OCI-LY7 (cell line): Measurements from ENCODE around the gene NFATC2. TPM values are rescaled to one million over a fixed set of nuclear protein-coding genes. Genes with fewer than 3 reads are reported as not detected.

Experiments used
- BruUV-seq: library from RNA; stranded (reverse); fragments of 400-500 nt; replicated peaks from 2 replicates; lab custom pipeline; 2021; lab: Mats Ljungman, UMichigan
- CTCF ChIA-PET: fragments of 300-600 bp; sonication (Branson Sonifier 250); formaldehyde crosslinking; loops from one replicate; lab custom pipeline; 2022; ENCODE audit warnings: antibody characterized with exemption; ENCODE audit not compliant: unreplicated experiment; lab: Charles Lee
- POLR2A ChIA-PET: fragments of 300-600 bp; sonication (Branson Sonifier 250); formaldehyde crosslinking; loops from one replicate; lab custom pipeline; 2022; ENCODE audit warnings: antibody characterized with exemption; lab: Charles Lee
- DNase-seq: peaks from one replicate; pipeline ENCODE4 v3.0.0-alpha.2; 2015; ENCODE audit warnings: low spot score
- H2AFZ ChIP-seq: fragments of 200-600 bp; sonication (generic), shearing (Covaris generic); 2 replicates; pipeline ENCODE4 v1.6.1; 2014; ENCODE audit warnings: mild to moderate bottlenecking, antibody characterized with exemption, low read length, moderate library complexity
- H3K27ac ChIP-seq: fragments of 200-600 bp; sonication (generic); 2 replicates; pipeline ENCODE4 v1.5.1; 2014; ENCODE audit warnings: mixed run types, low read depth, mild to moderate bottlenecking, moderate library complexity, low read length, inconsistent platforms; ENCODE audit not compliant: poor library complexity, severe bottlenecking
- H3K36me3 ChIP-seq: fragments of 200-600 bp; sonication (generic); 2 replicates; pipeline ENCODE4 v1.6.1; 2014; ENCODE audit warnings: mild to moderate bottlenecking, antibody characterized with exemption, low read length, moderate library complexity, mixed read lengths; ENCODE audit not compliant: insufficient read depth
- H3K4me1 ChIP-seq: fragments of 200-600 bp; sonication (generic); 2 replicates; pipeline ENCODE4 v1.5.1; 2014; ENCODE audit warnings: mild to moderate bottlenecking, low read length; ENCODE audit not compliant: insufficient read depth, poor library complexity, severe bottlenecking
- H3K4me2 ChIP-seq: fragments of 200-600 bp; sonication (generic); 2 replicates; pipeline ENCODE4 v1.6.1; 2014; ENCODE audit warnings: mild to moderate bottlenecking, low read length
- H3K4me3 ChIP-seq: fragments of 200-600 bp; sonication (generic); 2 replicates; pipeline ENCODE4 v1.5.1; 2014; ENCODE audit warnings: mild to moderate bottlenecking, low read depth, low read length; ENCODE audit not compliant: poor library complexity, severe bottlenecking
- H3K79me2 ChIP-seq: fragments of 200-600 bp; sonication (generic); 2 replicates; pipeline ENCODE4 v1.6.1; 2016; ENCODE audit warnings: low read depth, mild to moderate bottlenecking, low read length, moderate library complexity, mixed read lengths; ENCODE audit not compliant: insufficient read depth
- H3K9me2 ChIP-seq: fragments of 200-600 bp; sonication (generic); 2 replicates; pipeline ENCODE4 v1.6.1; 2016; ENCODE audit warnings: mild to moderate bottlenecking, low read length, mixed read lengths; ENCODE audit not compliant: insufficient read depth
- H3K9me3 ChIP-seq: fragments of 200-600 bp; sonication (generic); 2 replicates; pipeline ENCODE4 v1.6.1; 2014; ENCODE audit warnings: mild to moderate bottlenecking, mixed run types, low read length, mixed read lengths
- H4K20me1 ChIP-seq: fragments of 200-600 bp; sonication (generic); 2 replicates; pipeline ENCODE4 v1.6.1; 2014; ENCODE audit warnings: mild to moderate bottlenecking, antibody characterized with exemption, low read length, moderate library complexity, mixed read lengths; ENCODE audit not compliant: insufficient read depth
- EZH2phosphoT487 ChIP-seq: fragments of 200-600 bp; sonication (generic); IDR thresholded peaks from 2 replicates; pipeline ENCODE4 v1.6.1; 2018; ENCODE audit warnings: low read depth, borderline replicate concordance, mild to moderate bottlenecking, mixed run types, antibody characterized with exemption, low read length, moderate library complexity, mixed read lengths
- intact Hi-C: fragments of 100-400 bp; cut with micrococcal nuclease; formaldehyde crosslinking; loops from one replicate; pipeline ENCODE4 v1.10.0; 2022; ENCODE audit not compliant: unreplicated experiment
- total RNA-seq, 2 experiments: library from RNA; depleted of rRNA in 1 of 2; stranded (reverse); fragments of >200 nt in 1 of 2; shearing (Covaris generic) in 1 of 2; gene quantifications; 2 replicates each; pipeline ENCODE4 v1.2.3, GENCODE V29; 2014 to 2022
- TF ChIP-seq, protein P1 (sequence below): fragments of 200-600 bp; sonication (generic); conservative IDR thresholded peaks from 2 replicates; pipeline ENCODE4 v1.5.1; 2014; ENCODE audit warnings: mild to moderate bottlenecking, antibody characterized with exemption, low read length, moderate library complexity, mixed read lengths

The NFATC2 gene
- total RNA-seq, 2 experiments from 2014 or later: 12.5 to 43.8 TPM

DNA sequence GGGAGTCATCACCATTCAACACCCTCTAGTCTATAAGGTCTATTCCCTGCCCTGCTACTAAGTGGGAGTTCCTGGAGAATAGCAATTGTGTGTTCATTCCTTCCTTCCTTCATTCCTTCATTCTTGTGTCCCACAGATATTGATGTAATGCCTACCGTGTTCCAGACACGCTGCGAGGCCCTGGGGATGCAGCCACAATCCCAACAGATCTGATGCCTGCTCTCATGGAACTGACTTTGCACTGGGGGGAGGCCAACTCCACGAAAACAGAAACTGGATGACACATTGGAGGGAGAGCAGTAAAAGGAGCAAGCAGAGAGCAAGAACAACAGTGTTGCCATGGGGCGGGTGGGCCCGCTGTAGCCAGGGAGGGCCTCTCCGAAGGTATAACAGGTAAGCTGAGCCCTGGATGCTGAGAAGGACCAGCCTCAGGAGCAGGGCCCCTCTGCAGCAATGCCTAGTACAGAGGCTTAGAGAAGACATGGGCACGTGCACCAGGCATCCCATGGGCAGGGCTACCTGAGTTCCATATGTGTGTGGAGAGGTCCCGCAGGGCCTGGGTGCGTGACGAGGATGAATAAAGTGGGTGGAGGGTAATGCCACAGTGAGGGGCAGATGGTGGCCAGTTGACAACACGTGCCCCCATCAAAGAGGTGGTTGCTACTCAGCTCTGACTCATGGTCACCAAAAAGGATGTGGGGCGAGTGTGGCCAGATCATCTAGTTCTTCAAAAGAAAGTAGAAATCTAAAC, 173.9 kb downstream of the NFATC2 start:
- Histone ChIP-seq H3K4me1 (peaks cover 9% of the 10 kb centered on the region), H3K4me2 (no peak overlapping the region), H2AFZ (no peak overlapping the region), H3K4me3 (no peak overlapping the region), H3K27ac (no peak overlapping the region), H4K20me1 (no peaks in the 10 kb centered on the region), H3K36me3 (no peaks in the 10 kb centered on the region), H3K79me2 (no peaks in the 10 kb centered on the region), H3K9me2 (no peaks in the 10 kb centered on the region), H3K9me3 (peaks cover 7% of the 10 kb centered on the region; the same call in 1 of the 2 replicates)
- DNase-seq: no peak
- TF ChIP-seq, protein P1, sequence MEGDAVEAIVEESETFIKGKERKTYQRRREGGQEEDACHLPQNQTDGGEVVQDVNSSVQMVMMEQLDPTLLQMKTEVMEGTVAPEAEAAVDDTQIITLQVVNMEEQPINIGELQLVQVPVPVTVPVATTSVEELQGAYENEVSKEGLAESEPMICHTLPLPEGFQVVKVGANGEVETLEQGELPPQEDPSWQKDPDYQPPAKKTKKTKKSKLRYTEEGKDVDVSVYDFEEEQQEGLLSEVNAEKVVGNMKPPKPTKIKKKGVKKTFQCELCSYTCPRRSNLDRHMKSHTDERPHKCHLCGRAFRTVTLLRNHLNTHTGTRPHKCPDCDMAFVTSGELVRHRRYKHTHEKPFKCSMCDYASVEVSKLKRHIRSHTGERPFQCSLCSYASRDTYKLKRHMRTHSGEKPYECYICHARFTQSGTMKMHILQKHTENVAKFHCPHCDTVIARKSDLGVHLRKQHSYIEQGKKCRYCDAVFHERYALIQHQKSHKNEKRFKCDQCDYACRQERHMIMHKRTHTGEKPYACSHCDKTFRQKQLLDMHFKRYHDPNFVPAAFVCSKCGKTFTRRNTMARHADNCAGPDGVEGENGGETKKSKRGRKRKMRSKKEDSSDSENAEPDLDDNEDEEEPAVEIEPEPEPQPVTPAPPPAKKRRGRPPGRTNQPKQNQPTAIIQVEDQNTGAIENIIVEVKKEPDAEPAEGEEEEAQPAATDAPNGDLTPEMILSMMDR: no peak
- no peak for TF ChIP-seq EZH2phosphoT487
- POLR2A ChIA-PET: no interaction called here
- intact Hi-C loops: no loop called here
- CTCF ChIA-PET: interaction anchor here (1.1 kb wide), 1 partner anchor 226 kb away, joined by 3 read pairs; no protein-coding TSS in a partner anchor
- no TSS peak for BruUV-seq

DNA sequence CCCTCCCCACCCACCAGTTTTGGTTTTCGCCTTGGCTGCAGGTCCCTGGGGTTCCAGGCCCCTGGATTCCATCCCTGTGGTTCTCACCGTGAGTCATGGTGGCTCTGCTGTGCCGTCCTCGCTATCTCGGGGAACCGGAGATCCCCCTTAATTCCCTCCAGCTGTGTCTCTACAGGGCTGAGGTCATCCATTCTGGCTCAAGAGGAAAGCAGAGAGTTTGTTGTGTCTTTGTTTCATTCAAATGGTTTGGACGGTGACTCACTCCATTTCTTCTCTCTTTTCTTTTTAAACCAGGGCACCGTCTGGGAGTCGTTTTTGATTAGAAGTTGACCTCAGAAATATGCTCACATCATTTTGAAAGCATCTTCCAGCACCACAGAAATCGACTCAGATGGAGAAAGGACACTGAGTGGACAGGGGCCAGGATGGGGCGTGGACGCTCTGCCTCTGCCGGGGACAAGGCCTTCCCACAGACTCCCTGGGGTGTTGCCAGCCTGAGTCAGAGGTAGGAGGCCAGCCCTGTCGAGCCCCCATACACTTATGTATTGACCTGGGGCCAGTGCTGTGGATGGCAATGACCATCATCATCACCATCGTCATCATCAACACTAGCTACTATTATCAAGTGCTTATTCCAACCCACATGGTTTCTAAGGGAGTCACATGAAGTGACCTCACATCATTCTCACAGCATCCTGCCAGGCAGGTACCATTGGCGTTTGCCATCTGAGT, 176.2 kb downstream of the NFATC2 start:
- ChIA-PET POLR2A (interaction anchor here (0.7 kb wide), 1 partner anchor 256 kb away, joined by 3 read pairs; no protein-coding TSS in a partner anchor), CTCF (interaction anchor here (0.5 to 0.6 kb wide), 2 partner anchors 258 to 374 kb away, joined by 3 read pairs; no protein-coding TSS in a partner anchor)
- Histone ChIP-seq H3K4me1 (no peaks in the 10 kb centered on the region), H4K20me1 (no peaks in the 10 kb centered on the region), H3K79me2 (no peaks in the 10 kb centered on the region), H3K36me3 (no peaks in the 10 kb centered on the region), H3K4me3 (no peak overlapping the region), H3K4me2 (no peak overlapping the region), H3K9me3 (peaks cover 10% of the 10 kb centered on the region; the same call in 1 of the 2 replicates), H3K27ac (no peak overlapping the region), H3K9me2 (no peaks in the 10 kb centered on the region), H2AFZ (no peak overlapping the region)
- no TSS peak for BruUV-seq
- DNase-seq: no peak
- no peak for TF ChIP-seq EZH2phosphoT487
- intact Hi-C loops: no loop called here

DNA sequence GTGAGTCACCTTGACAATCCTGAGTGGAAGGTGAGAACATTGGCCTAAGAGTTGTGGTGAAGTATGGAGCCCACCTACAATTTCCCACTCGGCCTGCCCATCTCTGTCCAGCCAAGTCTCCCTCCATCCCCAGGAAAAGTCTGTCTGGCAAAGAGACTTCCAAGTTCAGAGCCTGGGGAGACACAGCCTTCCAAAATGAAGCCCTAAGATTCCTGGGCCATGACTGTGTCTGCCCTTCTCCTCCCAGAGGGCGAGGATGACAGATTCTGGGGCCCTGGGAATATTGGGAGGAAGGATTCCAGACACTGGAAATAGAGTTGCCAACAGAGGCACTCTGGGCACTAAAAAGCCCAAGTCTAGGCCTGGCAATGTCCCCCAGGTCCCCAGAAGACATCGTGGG, 176.8 kb downstream of the NFATC2 start:
- H2AFZ ChIP-seq: no peak overlapping the region
- no TSS peak for BruUV-seq
- DNase-seq: no peak

More for the DNA sequence above, 176.8 kb downstream of the NFATC2 start:
- ChIA-PET POLR2A (no interaction called here), CTCF (interaction anchor here (0.6 kb wide), 1 partner anchor 258 kb away, joined by 3 read pairs; no protein-coding TSS in a partner anchor)
- Histone ChIP-seq H3K9me2 (no peaks in the 10 kb centered on the region), H4K20me1 (no peaks in the 10 kb centered on the region), H3K27ac (no peak overlapping the region), H3K79me2 (no peaks in the 10 kb centered on the region), H3K4me1 (no peaks in the 10 kb centered on the region), H3K9me3 (peaks cover 10% of the 10 kb centered on the region; the same call in 1 of the 2 replicates), H3K4me3 (no peak overlapping the region), H3K36me3 (no peaks in the 10 kb centered on the region), H3K4me2 (no peak overlapping the region)
- TF ChIP-seq EZH2phosphoT487: no peak
- TF ChIP-seq, protein P1: no peak
- intact Hi-C loops: no loop called here
